GM20000 (cell line): ENCODE results near the gene ZFP3.
"Not testable (repeated sequence)": the region's sequence is repeated elsewhere in the genome, so short reads cannot be mapped to it uniquely, and the experiment has no call there.

Source experiments
- DNase-seq: peaks from one replicate; pipeline ENCODE4 v3.0.0; 2012; ENCODE audit warnings: low spot score
- TF ChIP-seq, protein P1 (sequence below): IDR thresholded peaks from 2 replicates; pipeline ENCODE4 v1.5.1; 2012; ENCODE audit warnings: mild to moderate bottlenecking, control low read depth; ENCODE audit errors: extremely low read depth, missing control alignments

The ZFP3 gene

DNA sequence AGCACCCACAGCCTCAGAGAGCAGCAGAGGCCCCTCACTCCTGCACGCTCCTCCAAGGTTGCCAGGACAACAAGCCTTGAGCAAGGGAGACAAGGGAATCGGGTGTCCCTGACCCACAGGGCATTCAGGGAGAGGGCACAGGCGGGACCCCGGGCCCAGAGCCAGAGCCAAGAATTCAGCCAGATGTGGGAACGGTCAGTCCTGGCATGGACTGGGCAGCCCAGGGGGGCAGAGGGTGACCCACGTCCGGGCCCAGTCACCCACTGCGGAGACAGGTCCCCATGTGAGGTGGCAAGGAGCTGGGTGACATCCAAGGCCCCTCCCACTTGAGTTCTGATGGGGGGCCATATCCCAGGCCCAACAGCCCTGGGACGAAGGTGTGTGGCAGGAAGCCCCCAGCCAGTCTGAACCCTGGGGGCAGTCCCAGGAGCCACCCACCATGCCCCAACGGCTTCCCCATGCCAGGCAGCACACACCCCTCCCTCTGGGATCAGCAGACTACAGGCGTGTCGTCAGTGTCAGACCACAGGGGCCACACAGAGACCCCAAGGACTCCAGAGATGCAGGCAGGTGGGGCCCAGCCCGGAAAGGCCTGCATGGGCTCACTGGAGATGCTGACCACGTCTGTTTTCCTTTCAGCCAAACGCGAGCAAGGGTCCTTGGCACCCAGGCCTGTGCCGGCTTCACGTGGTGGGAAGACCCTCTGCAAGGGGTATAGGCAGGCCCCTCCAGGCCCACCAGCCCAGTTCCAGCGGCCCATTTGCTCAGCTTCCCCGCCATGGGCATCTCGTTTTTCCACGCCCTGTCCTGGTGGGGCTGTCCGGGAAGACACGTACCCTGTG lies 60.6 kb downstream of the ZFP3 start:
- DNase-seq: no peak
- TF ChIP-seq, protein P1, sequence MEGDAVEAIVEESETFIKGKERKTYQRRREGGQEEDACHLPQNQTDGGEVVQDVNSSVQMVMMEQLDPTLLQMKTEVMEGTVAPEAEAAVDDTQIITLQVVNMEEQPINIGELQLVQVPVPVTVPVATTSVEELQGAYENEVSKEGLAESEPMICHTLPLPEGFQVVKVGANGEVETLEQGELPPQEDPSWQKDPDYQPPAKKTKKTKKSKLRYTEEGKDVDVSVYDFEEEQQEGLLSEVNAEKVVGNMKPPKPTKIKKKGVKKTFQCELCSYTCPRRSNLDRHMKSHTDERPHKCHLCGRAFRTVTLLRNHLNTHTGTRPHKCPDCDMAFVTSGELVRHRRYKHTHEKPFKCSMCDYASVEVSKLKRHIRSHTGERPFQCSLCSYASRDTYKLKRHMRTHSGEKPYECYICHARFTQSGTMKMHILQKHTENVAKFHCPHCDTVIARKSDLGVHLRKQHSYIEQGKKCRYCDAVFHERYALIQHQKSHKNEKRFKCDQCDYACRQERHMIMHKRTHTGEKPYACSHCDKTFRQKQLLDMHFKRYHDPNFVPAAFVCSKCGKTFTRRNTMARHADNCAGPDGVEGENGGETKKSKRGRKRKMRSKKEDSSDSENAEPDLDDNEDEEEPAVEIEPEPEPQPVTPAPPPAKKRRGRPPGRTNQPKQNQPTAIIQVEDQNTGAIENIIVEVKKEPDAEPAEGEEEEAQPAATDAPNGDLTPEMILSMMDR: no peak

DNA sequence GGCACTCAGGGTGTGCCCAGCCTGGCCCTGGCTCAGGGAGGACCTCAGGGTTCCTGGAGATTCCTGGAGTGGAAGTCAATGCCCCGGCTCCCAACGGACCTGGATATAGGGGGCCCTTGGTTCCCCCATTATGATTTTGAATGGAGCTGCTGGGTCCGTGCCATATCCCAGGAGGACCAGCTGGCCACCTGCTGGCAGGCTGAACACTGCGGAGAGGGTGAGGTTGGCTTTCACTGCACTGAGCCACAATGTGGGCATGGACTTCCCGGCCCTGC lies 61.1 kb downstream of the ZFP3 start:
- DNase-seq: no peak
- TF ChIP-seq, protein P1: no peak

DNA sequence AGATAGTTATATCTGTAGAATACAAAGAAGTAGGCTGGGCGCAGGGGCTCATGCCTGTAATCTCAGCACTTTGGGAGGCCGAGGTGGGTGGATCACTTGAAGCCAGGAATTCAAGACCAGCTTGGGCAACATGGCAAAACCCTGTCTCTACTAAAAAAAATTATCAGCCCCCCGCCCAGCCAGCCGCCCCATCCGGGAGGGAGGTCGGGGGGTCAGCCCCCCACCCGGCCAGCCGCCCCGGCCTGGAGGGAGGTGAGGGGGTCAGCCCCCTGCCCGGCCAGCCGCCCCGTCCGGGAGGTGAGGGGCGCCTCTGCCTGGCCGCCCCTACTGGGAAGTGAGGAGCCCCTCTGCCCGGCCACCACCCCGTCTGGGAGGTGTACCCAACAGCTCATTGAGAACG lies 64.6 kb downstream of the ZFP3 start:
- not testable (repeated sequence) for DNase-seq
